CD8-positive, alpha-beta memory T cell (primary cell): ENCODE measurements around the gene SLC16A13. TPM values are rescaled to one million over a fixed set of nuclear protein-coding genes. Genes with fewer than 3 reads are reported as not detected.
A peak's percentile ranks its signal among the peaks of the same experiment; 100 is the strongest.

Experiments used
- CTCF ChIA-PET: fragments of 350-600 bp; sonication (Branson Sonifier 250); formaldehyde crosslinking; loops from one replicate; lab custom pipeline; 2021; ENCODE audit warnings: antibody characterized with exemption; lab: Charles Lee
- POLR2A ChIA-PET: fragments of 350-600 bp; sonication (Branson Sonifier 250); formaldehyde crosslinking; loops from one replicate; lab custom pipeline; 2021; ENCODE audit warnings: antibody characterized with exemption; lab: Charles Lee
- DNase-seq, 5 donors: peaks; one replicate each; pipeline versions ENCODE4 v3.0.0 to v3.0.0-alpha.2; 2020 to 2022; ENCODE audit warnings: mixed read lengths in 1 of 5
- H3K27ac ChIP-seq: one replicate; pipeline ENCODE4 v1.7.0; 2013; ENCODE audit warnings: low read depth, mild to moderate bottlenecking, low read length, moderate library complexity
- H3K27me3 ChIP-seq: 2 replicates; pipeline ENCODE4 v1.7.0; 2013; ENCODE audit warnings: low read length, mild to moderate bottlenecking; ENCODE audit not compliant: insufficient read depth, poor library complexity, severe bottlenecking
- H3K36me3 ChIP-seq: 2 replicates; pipeline ENCODE4 v1.7.0; 2013; ENCODE audit warnings: mild to moderate bottlenecking, low read length, moderate library complexity; ENCODE audit not compliant: insufficient read depth
- H3K4me1 ChIP-seq: 2 replicates; pipeline ENCODE4 v1.7.0; 2013; ENCODE audit warnings: mild to moderate bottlenecking, low read length, moderate library complexity; ENCODE audit not compliant: insufficient read depth
- H3K4me3 ChIP-seq: 2 replicates; pipeline ENCODE4 v1.7.0; 2013; ENCODE audit warnings: mild to moderate bottlenecking, low read length
- H3K9me3 ChIP-seq: 2 replicates; pipeline ENCODE4 v1.7.0; 2013; ENCODE audit warnings: mild to moderate bottlenecking, low read length
- H3K27ac Mint-ChIP-seq, 8 donors: one replicate each; pipeline ENCODE4 v1.8.0; 2020 to 2021; ENCODE audit warnings: mixed read lengths in 8 of 8, mild to moderate bottlenecking in 6 of 8, inconsistent platforms in 3 of 8, moderate library complexity in 3 of 8
- H3K27me3 Mint-ChIP-seq, 2 donors: one replicate each; pipeline ENCODE4 v1.8.0; 2020 to 2021; ENCODE audit warnings: mixed read lengths in 2 of 2, mild to moderate bottlenecking in 1 of 2, moderate library complexity in 1 of 2
- H3K36me3 Mint-ChIP-seq, 3 donors: one replicate each; pipeline ENCODE4 v1.8.0; 2020 to 2021; ENCODE audit warnings: mixed read lengths in 3 of 3, inconsistent platforms in 1 of 3, mild to moderate bottlenecking in 1 of 3
- H3K4me1 Mint-ChIP-seq, 3 donors: one replicate each; pipeline ENCODE4 v1.8.0; 2020 to 2021; ENCODE audit warnings: mixed read lengths in 3 of 3, inconsistent platforms in 1 of 3, mild to moderate bottlenecking in 1 of 3
- H3K4me3 Mint-ChIP-seq, 7 donors: one replicate each; pipeline ENCODE4 v1.8.0; 2020 to 2021; ENCODE audit warnings: mixed read lengths in 7 of 7, mild to moderate bottlenecking in 6 of 7, moderate library complexity in 4 of 7, inconsistent platforms in 2 of 7
- H3K9me3 Mint-ChIP-seq, 5 donors: one replicate each; pipeline ENCODE4 v1.8.0; 2020 to 2022; ENCODE audit warnings: mixed read lengths in 5 of 5, mild to moderate bottlenecking in 3 of 5, moderate library complexity in 2 of 5, inconsistent platforms in 1 of 5
- polyA plus RNA-seq: library from polyadenylated mRNA; unstranded; fragments of 300-500 nt; fragmentation: Illumina TruSeq; gene quantifications from one replicate; pipeline ENCODE4 v1.2.3, GENCODE V29; 2021
- total RNA-seq, 2 experiments: library from RNA; stranded (reverse); gene quantifications; one replicate each; pipeline ENCODE4 v1.2.3, GENCODE V29; 2021

Gene SLC16A13
- total and polyA plus RNA-seq, 3 experiments from 2014 or later, result 1.4 to 8.1 (median 7.7) TPM

GRCh38 chr17:7074931-7075330 is 39.1 kb downstream of the SLC16A13 start:
- no peaks in the 10 kb centered on the region for H3K27me3 ChIP-seq
- no peak for DNase-seq
- ChIA-PET POLR2A (no interaction called here), CTCF (interaction anchor here (1.1 kb wide), 2 partner anchors 12 to 66 kb away, joined by 3 read pairs; no protein-coding TSS in a partner anchor)
- Mint-ChIP-seq H3K4me1 (no peaks in the 10 kb centered on the region), H3K36me3 (no peaks in the 10 kb centered on the region), H3K27me3 (no peaks in the 10 kb centered on the region), H3K27ac (no peak overlapping the region), H3K9me3 (no peaks in the 10 kb centered on the region), H3K4me3 (no peak overlapping the region)
- no peak overlapping the region for H3K27ac ChIP-seq
- no peaks in the 10 kb centered on the region for H3K9me3 ChIP-seq
- no peaks in the 10 kb centered on the region for H3K36me3 ChIP-seq
- H3K4me3 ChIP-seq, result no peak overlapping the region
- no peaks in the 10 kb centered on the region for H3K4me1 ChIP-seq

- peaks cover 21 to 28% (median 25%) of the 10 kb centered on the region in 3 donors for H3K4me1 Mint-ChIP-seq
- Histone ChIP-seq H3K4me3 (no peak overlapping the region), H3K27ac (no peak overlapping the region), H3K36me3 (no peaks in the 10 kb centered on the region), H3K4me1 (peaks cover 16% of the 10 kb centered on the region), H3K9me3 (no peaks in the 10 kb centered on the region), H3K27me3 (no peaks in the 10 kb centered on the region)
- DNase-seq, result no peak
- H3K36me3 Mint-ChIP-seq, result no peaks in the 10 kb centered on the region
- ChIA-PET POLR2A (interaction anchor here (0.5 kb wide), 1 partner anchor 54 kb away, joined by 3 read pairs; no protein-coding TSS in a partner anchor), CTCF (no interaction called here)
- H3K4me3 Mint-ChIP-seq, result no peak overlapping the region
- peak overlapping the region in 1 of 8 donors; percentile 7 for H3K27ac Mint-ChIP-seq
- H3K27me3 Mint-ChIP-seq, result no peaks in the 10 kb centered on the region
- no peaks in the 10 kb centered on the region for H3K9me3 Mint-ChIP-seq
These were observed 42.2 kb downstream of the SLC16A13 start for GRCh38 chr17:7077911-7078546.

- Mint-ChIP-seq H3K27me3 (no peaks in the 10 kb centered on the region), H3K27ac (peak overlapping the region in 2 of 8 donors; percentile 7 to 15), H3K4me3 (peak overlapping the region in 1 of 7 donors; percentile 23), H3K4me1 (peaks cover 26 to 34% (median 30%) of the 10 kb centered on the region in 3 donors), H3K36me3 (no peaks in the 10 kb centered on the region), H3K9me3 (no peaks in the 10 kb centered on the region)
- Histone ChIP-seq H3K36me3 (no peaks in the 10 kb centered on the region), H3K9me3 (no peaks in the 10 kb centered on the region), H3K4me1 (peaks cover 16% of the 10 kb centered on the region), H3K27me3 (no peaks in the 10 kb centered on the region), H3K27ac (no peak overlapping the region), H3K4me3 (no peak overlapping the region)
- ChIA-PET POLR2A (interaction anchor here (0.5 kb wide), 1 partner anchor 54 kb away, joined by 3 read pairs; no protein-coding TSS in a partner anchor), CTCF (no interaction called here)
- DNase-seq, result no peak
These were observed 42.9 kb downstream of the SLC16A13 start for GRCh38 chr17:7078711-7079110.

DNA sequence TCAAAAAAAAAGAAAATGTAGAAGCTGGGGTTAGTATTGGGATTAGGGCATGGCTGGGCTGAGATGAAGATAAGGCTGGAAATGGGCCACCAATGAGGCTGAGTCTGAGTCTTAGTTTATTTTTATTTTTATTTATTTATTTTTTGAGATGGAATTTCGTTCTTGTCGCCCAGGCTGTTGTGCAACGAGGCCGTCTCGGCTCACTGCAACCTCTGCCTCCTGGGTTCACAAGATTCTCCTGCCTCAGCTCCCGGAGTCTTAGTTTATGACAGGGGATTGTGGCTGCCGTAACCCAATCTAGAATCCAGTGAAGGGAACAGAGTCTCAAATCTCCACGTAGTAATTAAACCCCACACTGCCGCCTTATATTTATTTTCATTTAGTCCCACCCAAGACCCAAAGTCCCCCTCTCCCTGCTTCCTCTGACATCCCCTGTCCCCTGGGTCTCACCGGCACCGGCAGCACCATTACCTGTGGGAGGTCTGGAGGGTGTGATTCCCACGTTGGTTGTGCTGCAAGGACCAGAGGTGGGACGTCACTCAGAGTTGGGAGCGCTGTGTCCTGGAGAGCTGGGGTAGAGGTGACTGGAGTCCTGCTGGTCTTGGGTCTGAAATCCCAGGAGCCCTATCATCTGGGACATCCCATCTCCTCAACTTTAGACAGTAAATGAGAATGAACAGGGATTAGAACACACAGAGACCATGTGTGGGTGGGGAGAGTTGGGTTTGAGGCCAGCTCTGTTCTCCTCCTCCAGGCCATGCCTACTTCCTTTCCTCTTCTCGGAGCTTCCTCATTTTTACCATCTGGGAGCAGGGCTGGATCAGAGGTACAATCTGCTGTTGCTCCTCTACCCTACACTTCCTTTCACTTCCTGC is 44.0 kb downstream of the SLC16A13 start, which contains the start of gene CLEC10A:
Gene CLEC10A (minus strand): TSS at position 671 of the 875 bp plus-strand sequence. CDS start 1,439 bp downstream, outside the sequence.
- no peak within 1 kb of the TSS for H3K4me3 ChIP-seq
- CTCF ChIA-PET, result no interaction called here
- no peak within 1 kb of the TSS for H3K27ac ChIP-seq
- DNase-seq, result no peak
- Mint-ChIP-seq H3K9me3 (no peaks in the 10 kb centered on the region), H3K4me3 (peak within 1 kb of the TSS in 1 of 7 donors; percentile 54), H3K4me1 (peaks cover 34 to 44% (median 37%) of the 10 kb centered on the region in 3 donors), H3K27me3 (peaks cover 1 to 4% of the 10 kb centered on the region in 2 donors), H3K36me3 (no peaks in the 10 kb centered on the region), H3K27ac (peak within 1 kb of the TSS in 1 of 8 donors; percentile 8)
- H3K9me3 ChIP-seq, result no peaks in the 10 kb centered on the region
- H3K36me3 ChIP-seq, result no peaks in the 10 kb centered on the region
- POLR2A ChIA-PET, result no interaction called here
- peaks cover 20% of the 10 kb centered on the region for H3K4me1 ChIP-seq
- H3K27me3 ChIP-seq, result no peaks in the 10 kb centered on the region

- no peak for DNase-seq
- Mint-ChIP-seq H3K27me3 (peaks cover 1 to 4% of the 10 kb centered on the region in 2 donors), H3K4me3 (peak overlapping the region in 1 of 7 donors; percentile 54), H3K4me1 (peaks cover 34 to 44% (median 37%) of the 10 kb centered on the region in 3 donors), H3K36me3 (no peaks in the 10 kb centered on the region), H3K27ac (peak overlapping the region in 1 of 8 donors; percentile 8), H3K9me3 (no peaks in the 10 kb centered on the region)
- no peaks in the 10 kb centered on the region for H3K36me3 ChIP-seq
- H3K4me1 ChIP-seq, result peaks cover 20% of the 10 kb centered on the region
- CTCF ChIA-PET, result interaction anchor here (1.8 to 2.0 kb wide), 2 partner anchors 28 to 34 kb away, joined by 4 read pairs; no protein-coding TSS in a partner anchor
- POLR2A ChIA-PET, result no interaction called here
- no peaks in the 10 kb centered on the region for H3K27me3 ChIP-seq
- no peak overlapping the region for H3K27ac ChIP-seq
- H3K4me3 ChIP-seq, result no peak overlapping the region
- H3K9me3 ChIP-seq, result no peaks in the 10 kb centered on the region
These were observed 44.7 kb downstream of the SLC16A13 start for GRCh38 chr17:7080456-7081041.

DNA sequence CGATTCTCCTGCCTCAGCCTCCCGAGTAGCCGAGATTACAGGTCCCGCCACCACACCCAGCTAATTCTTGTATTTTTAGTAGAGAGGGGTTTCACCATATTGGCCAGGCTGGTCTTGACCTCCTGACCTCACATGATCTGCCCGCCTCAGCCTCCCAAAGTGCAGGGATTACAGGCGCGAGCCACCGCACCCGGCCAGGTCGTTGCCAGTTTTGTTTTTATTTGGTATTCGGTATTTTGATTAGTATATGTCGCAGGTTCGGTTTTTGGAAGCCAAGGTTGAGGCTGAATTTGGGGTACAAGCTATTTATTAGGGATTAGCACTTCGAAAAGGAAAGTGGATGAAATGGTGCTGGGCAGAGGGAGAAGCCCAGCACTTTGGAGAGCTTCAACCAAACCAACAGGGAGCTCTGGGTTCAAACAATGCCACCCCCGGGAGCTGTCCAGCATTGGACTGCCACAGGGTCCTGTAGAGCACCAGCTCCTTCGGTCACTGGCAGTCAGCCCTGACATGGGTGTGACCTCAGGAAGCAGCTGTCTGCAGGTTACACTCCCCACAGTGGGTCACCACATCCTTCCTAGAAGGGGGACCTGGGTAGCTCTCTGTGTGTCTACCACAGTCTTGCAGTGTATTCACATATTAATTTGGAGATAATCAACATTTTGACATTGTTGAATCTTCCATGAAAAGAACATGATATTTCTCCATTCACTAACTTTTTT is 45.7 kb downstream of the SLC16A13 start:
- Mint-ChIP-seq H3K36me3 (no peaks in the 10 kb centered on the region), H3K27ac (peak overlapping the region in 2 of 8 donors; percentile 33 to 63), H3K4me3 (peak overlapping the region in 5 of 7 donors; percentile 58 to 75 (median 67)), H3K27me3 (peaks cover 1 to 4% of the 10 kb centered on the region in 2 donors), H3K4me1 (peaks cover 34 to 44% (median 37%) of the 10 kb centered on the region in 3 donors), H3K9me3 (no peaks in the 10 kb centered on the region)
- H3K4me1 ChIP-seq, result peaks cover 20% of the 10 kb centered on the region
- H3K36me3 ChIP-seq, result no peaks in the 10 kb centered on the region
- ChIA-PET CTCF (interaction anchor here (1.8 to 2.0 kb wide), 2 partner anchors 29 to 35 kb away, joined by 4 read pairs; no protein-coding TSS in a partner anchor), POLR2A (interaction anchor here (0.5 to 0.7 kb wide), 2 partner anchors 25 to 1880 kb away, joined by 3 read pairs; no protein-coding TSS in a partner anchor)
- DNase-seq, result peak; percentile 2 to 60 (median 25)
- no peaks in the 10 kb centered on the region for H3K9me3 ChIP-seq
- H3K27me3 ChIP-seq, result no peaks in the 10 kb centered on the region
- no peak overlapping the region for H3K4me3 ChIP-seq
- no peak overlapping the region for H3K27ac ChIP-seq

DNA sequence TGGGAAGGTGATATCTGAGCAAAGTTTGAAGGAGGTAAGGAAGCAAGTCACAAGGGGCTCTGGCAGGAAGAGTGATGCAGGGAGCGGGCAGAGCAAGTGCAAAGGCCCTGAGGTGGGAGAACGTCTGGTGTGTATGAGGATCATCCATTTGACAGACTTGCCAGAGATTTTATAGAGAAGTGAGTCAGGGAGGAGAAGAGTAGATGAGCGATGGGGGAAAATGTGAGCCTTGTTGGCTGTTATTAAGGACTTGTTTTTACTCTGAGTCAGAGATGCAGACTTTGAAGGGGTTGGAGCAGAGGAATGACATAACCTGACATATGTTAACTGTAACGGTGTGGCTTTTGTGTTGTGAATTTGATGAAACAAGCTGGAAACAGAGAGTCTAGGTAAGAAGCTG is 47.8 kb downstream of the SLC16A13 start:
- Histone ChIP-seq H3K27ac (no peak overlapping the region), H3K4me3 (no peak overlapping the region), H3K36me3 (no peaks in the 10 kb centered on the region), H3K27me3 (no peaks in the 10 kb centered on the region), H3K9me3 (no peaks in the 10 kb centered on the region), H3K4me1 (peaks cover 20% of the 10 kb centered on the region)
- Mint-ChIP-seq H3K4me3 (peak overlapping the region in 1 of 7 donors; percentile 25), H3K4me1 (peaks cover 34 to 44% (median 37%) of the 10 kb centered on the region in 3 donors), H3K9me3 (no peaks in the 10 kb centered on the region), H3K27me3 (peaks cover 12 to 15% of the 10 kb centered on the region in 2 donors), H3K27ac (peak overlapping the region in 1 of 8 donors; percentile 25), H3K36me3 (no peaks in the 10 kb centered on the region)
- CTCF ChIA-PET, result no interaction called here
- POLR2A ChIA-PET, result no interaction called here
- no peak for DNase-seq
